HepG2 (cell line): ENCODE data around the gene MYLK3. TPM values are rescaled to one million over a fixed set of nuclear protein-coding genes. Genes with fewer than 3 reads are reported as not detected.
A peak's percentile ranks its signal among the peaks of the same experiment; 100 is the strongest.

Source experiments
- ATF6 ChIP-seq: sonication (generic); formaldehyde crosslinking; conservative IDR thresholded peaks from 2 replicates; pipeline ENCODE4 v1.4.0; 2020; ENCODE audit warnings: missing genetic modification reagents
- ATRX ChIP-seq: sonication (generic); formaldehyde crosslinking; IDR thresholded peaks from 2 replicates; pipeline ENCODE4 v1.4.0; 2020; ENCODE audit warnings: missing genetic modification reagents, borderline replicate concordance
- CBFB ChIP-seq: sonication (generic); formaldehyde crosslinking; IDR thresholded peaks from 2 replicates; pipeline ENCODE4 v1.4.0; 2020; ENCODE audit warnings: missing genetic modification reagents
- KDM3A ChIP-seq: IDR thresholded peaks from 2 replicates; pipeline ENCODE4 v1.6.1; 2018; ENCODE audit warnings: low read depth, missing compliant biosample characterization
- KDM6A ChIP-seq: IDR thresholded peaks from 2 replicates; pipeline ENCODE4 v1.6.1; 2016; ENCODE audit warnings: low read depth
- MLXIP ChIP-seq: sonication (generic); formaldehyde crosslinking; IDR thresholded peaks from 2 replicates; pipeline ENCODE4 v1.9.0; 2021; ENCODE audit warnings: missing genetic modification reagents, borderline replicate concordance
- NCOA5 ChIP-seq: sonication (generic); formaldehyde crosslinking; IDR thresholded peaks from 2 replicates; pipeline ENCODE4 v1.4.0; 2020; ENCODE audit warnings: missing genetic modification reagents
- PAX8 ChIP-seq: sonication (generic); formaldehyde crosslinking; IDR thresholded peaks from 2 replicates; pipeline ENCODE4 v1.8.0; 2022; ENCODE audit warnings: mild to moderate bottlenecking, missing genetic modification reagents, borderline replicate concordance
- PTBP1 ChIP-seq: fragments of 200-400 bp; formaldehyde crosslinking; IDR thresholded peaks from 2 replicates; pipeline ENCODE4 v1.6.1; 2018; ENCODE audit warnings: low read length, low read depth; ENCODE audit not compliant: poor library complexity, severe bottlenecking
- RFX3 ChIP-seq: IDR thresholded peaks from 2 replicates; pipeline ENCODE4 v1.6.1; 2016; ENCODE audit warnings: missing biosample characterization, missing genetic modification reagents
- SP5 ChIP-seq: IDR thresholded peaks from 2 replicates; pipeline ENCODE4 v1.6.1; 2016; ENCODE audit warnings: low read depth, borderline replicate concordance
- TBP ChIP-seq: sonication (generic); formaldehyde crosslinking; IDR thresholded peaks from 2 replicates; pipeline ENCODE4 v1.5.0; 2020; ENCODE audit warnings: missing genetic modification reagents
- ZNF207 ChIP-seq: fragments of 450-650 bp; IDR thresholded peaks from 2 replicates; pipeline ENCODE4 v1.6.1; 2016; ENCODE audit warnings: antibody characterized with exemption, borderline replicate concordance
- ZNF543 ChIP-seq: sonication (generic); formaldehyde crosslinking; IDR thresholded peaks from 2 replicates; pipeline ENCODE4 v1.4.0; 2020; ENCODE audit warnings: mild to moderate bottlenecking, missing genetic modification reagents
- ZNF552 ChIP-seq: sonication (generic); formaldehyde crosslinking; IDR thresholded peaks from 2 replicates; pipeline ENCODE4 v1.9.0; 2022; ENCODE audit warnings: missing genetic modification reagents, mild to moderate bottlenecking, borderline replicate concordance
- ZNF598 ChIP-seq: sonication (generic); formaldehyde crosslinking; IDR thresholded peaks from 2 replicates; pipeline ENCODE4 v1.5.1; 2020; ENCODE audit warnings: mild to moderate bottlenecking, missing genetic modification reagents, borderline replicate concordance
- ZSCAN25 ChIP-seq: sonication (generic); formaldehyde crosslinking; IDR thresholded peaks from 2 replicates; pipeline ENCODE4 v1.8.0; 2022; ENCODE audit warnings: mild to moderate bottlenecking, missing genetic modification reagents
- polyA plus RNA-seq, 8 experiments: library from polyadenylated mRNA; depleted of rRNA in 3 of 8; stranded (reverse) in 7 of 8; unstranded in 1 of 8; fragments of >200 nt; fragmentation: Illumina TruSeq in 4 of 8; extraction: Trizol in 4 of 8; gene quantifications; 2 replicates each; pipeline versions ENCODE4 v1.2.1 to v1.2.3, GENCODE V29; 2011 to 2016; ENCODE audit warnings: low read depth in 4 of 8, missing spikeins in 1 of 8, mixed read lengths in 1 of 8; ENCODE audit not compliant: insufficient read depth in 1 of 8
- total RNA-seq, 5 experiments: library from RNA; depleted of rRNA; stranded (reverse); fragments of >200 nt; fragmentation: Illumina TruSeq; extraction: Trizol; gene quantifications; 2 replicates each; pipeline ENCODE4 v1.2.3, GENCODE V29; 2016; ENCODE audit warnings: low read depth in 1 of 5
- TF ChIP-seq, protein P1 (sequence below): sonication (generic); formaldehyde crosslinking; IDR thresholded peaks from 2 replicates; pipeline ENCODE4 v1.4.0; 2020; ENCODE audit warnings: missing genetic modification reagents, borderline replicate concordance

Gene MYLK3
- total and polyA plus RNA-seq, 2 of the 13 experiments (the other 11 are each of a cell fraction or from before 2014, with no cell fraction given): 0.04 to 0.18 TPM

DNA sequence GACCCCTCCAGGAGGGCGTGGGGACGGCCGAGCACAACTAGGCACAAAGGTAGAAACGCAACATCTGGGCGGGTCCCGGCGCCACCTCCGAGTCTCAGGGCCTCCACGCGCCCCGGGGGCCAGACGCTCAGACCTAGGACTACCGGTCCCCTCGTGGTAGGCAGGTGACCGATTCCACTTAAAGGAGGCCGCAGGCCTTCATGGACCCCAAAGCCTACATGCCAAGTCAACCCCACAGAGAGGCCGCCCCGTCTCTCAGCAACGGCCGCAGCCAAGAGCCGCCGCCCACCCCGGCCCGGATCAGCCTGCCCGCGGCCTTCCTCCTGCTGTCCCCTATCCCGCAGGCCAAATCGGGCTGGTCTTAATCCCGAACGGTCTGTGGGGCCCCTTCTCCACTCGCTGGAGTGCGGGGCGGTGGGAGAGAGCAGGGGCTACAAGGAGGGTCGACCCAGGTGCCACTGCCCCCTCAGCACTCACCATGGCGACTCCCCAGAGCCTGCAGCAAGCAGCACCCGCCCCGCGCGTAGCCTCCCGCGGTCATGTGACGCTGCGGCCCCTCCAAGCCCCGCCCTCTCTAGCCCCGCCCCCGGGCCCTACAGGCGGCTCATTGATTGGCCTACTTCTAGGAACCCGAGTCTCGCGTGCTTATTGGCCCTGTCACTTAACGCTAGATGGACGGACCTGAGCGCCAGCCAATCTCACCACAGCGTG, 59.3 kb downstream of the MYLK3 start, which contains the start of gene VPS35 (continued):
- TF ChIP-seq MLXIP (CRISPR knock-in tag): no peak
- peak; percentile 63; the same call in 1 of the 2 replicates for TF ChIP-seq KDM3A
- peak; percentile 50; the same call in 1 of the 2 replicates for TF ChIP-seq RFX3 (CRISPR knock-in tag)
- TF ChIP-seq ZNF598 (CRISPR knock-in tag): peak; percentile 11
- TF ChIP-seq NCOA5 (CRISPR knock-in tag): no peak
- TF ChIP-seq ATF6 (CRISPR knock-in tag): peak; percentile 82; the same call in 1 of the 2 replicates
- TF ChIP-seq ZNF552 (CRISPR knock-in tag): no peak
- no peak for TF ChIP-seq PAX8 (CRISPR knock-in tag)
- peak; percentile 21 for TF ChIP-seq PTBP1
- no peak for TF ChIP-seq ZNF207
- TF ChIP-seq SP5 (CRISPR knock-in tag): no peak; the same call in 1 of the 2 replicates
- peak; percentile 79 for TF ChIP-seq ZNF543 (CRISPR knock-in tag)
- TF ChIP-seq, protein P1, sequence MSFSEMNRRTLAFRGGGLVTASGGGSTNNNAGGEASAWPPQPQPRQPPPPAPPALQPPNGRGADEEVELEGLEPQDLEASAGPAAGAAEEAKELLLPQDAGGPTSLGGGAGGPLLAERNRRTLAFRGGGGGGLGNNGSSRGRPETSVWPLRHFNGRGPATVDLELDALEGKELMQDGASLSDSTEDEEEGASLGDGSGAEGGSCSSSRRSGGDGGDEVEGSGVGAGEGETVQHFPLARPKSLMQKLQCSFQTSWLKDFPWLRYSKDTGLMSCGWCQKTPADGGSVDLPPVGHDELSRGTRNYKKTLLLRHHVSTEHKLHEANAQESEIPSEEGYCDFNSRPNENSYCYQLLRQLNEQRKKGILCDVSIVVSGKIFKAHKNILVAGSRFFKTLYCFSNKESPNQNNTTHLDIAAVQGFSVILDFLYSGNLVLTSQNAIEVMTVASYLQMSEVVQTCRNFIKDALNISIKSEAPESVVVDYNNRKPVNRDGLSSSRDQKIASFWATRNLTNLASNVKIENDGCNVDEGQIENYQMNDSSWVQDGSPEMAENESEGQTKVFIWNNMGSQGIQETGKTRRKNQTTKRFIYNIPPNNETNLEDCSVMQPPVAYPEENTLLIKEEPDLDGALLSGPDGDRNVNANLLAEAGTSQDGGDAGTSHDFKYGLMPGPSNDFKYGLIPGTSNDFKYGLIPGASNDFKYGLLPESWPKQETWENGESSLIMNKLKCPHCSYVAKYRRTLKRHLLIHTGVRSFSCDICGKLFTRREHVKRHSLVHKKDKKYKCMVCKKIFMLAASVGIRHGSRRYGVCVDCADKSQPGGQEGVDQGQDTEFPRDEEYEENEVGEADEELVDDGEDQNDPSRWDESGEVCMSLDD: peak; percentile 52
- TF ChIP-seq KDM6A (CRISPR knock-in tag): no peak
- TF ChIP-seq TBP (CRISPR knock-in tag): no peak
- no peak for TF ChIP-seq ATRX
- TF ChIP-seq CBFB (CRISPR knock-in tag): peak; percentile 43; the same call in 1 of the 2 replicates
- 0 out of 2 replicates have a peak, but pooled peaks have one; percentile 20 for TF ChIP-seq ZSCAN25 (CRISPR knock-in tag)
